IMR-90 (cell line): ENCODE data around the gene TMTC1. TPM values are rescaled to one million over a fixed set of nuclear protein-coding genes. Genes with fewer than 3 reads are reported as not detected.

ENCODE experiments used
- ATAC-seq: fragments of 200-7000 bp; cut with Tn5 transposase; 2 replicates; pipeline ENCODE4 v1.9.1; 2020; ENCODE audit warnings: low read depth, mild to moderate bottlenecking, moderate library complexity
- BruUV-seq: library from RNA; stranded (reverse); fragments of 400-500 nt; replicated peaks from 2 replicates; lab custom pipeline; 2021; lab: Mats Ljungman, UMichigan
- CTCF ChIA-PET: fragments of 300-600 bp; formaldehyde crosslinking; extraction: SDS; loops from one replicate; lab custom pipeline; 2021; ENCODE audit warnings: antibody characterized with exemption; lab: Yijun Ruan, JAX
- POLR2A ChIA-PET: fragments of 300-600 bp; sonication (Branson Sonifier 250); formaldehyde crosslinking; loops from one replicate; lab custom pipeline; 2022; ENCODE audit warnings: antibody characterized with exemption; ENCODE audit not compliant: unreplicated experiment; lab: Charles Lee
- DNase-seq: peaks from one replicate; pipeline ENCODE4 v3.0.0; 2013
- H2AFZ ChIP-seq: replicated peaks from 2 replicates; pipeline ENCODE3; 2013; ENCODE audit warnings: low read length, mild to moderate bottlenecking; ENCODE audit not compliant: poor library complexity
- H2AK5ac ChIP-seq: 2 replicates; pipeline ENCODE4 v1.6.1; 2013; ENCODE audit warnings: low read depth, low read length, inconsistent platforms
- H2AK9ac ChIP-seq: replicated peaks from 2 replicates; pipeline ENCODE3; 2013; ENCODE audit warnings: mild to moderate bottlenecking, low read depth, low read length, moderate library complexity; ENCODE audit not compliant: poor library complexity
- H2BK120ac ChIP-seq: 2 replicates; pipeline ENCODE4 v1.6.1; 2013; ENCODE audit warnings: low read depth, low read length, inconsistent platforms
- H2BK15ac ChIP-seq: 3 replicates; pipeline ENCODE4 v1.6.1; 2013; ENCODE audit warnings: low read depth, low read length, inconsistent platforms
- H2BK20ac ChIP-seq: 2 replicates; pipeline ENCODE4 v1.6.1; 2013; ENCODE audit warnings: low read depth, mild to moderate bottlenecking, inconsistent platforms, low read length, moderate library complexity
- H2BK5ac ChIP-seq: 2 replicates; pipeline ENCODE4 v1.6.1; 2013; ENCODE audit warnings: mild to moderate bottlenecking, low read depth, low read length, inconsistent platforms; ENCODE audit not compliant: poor library complexity, severe bottlenecking
- H3K14ac ChIP-seq: replicated peaks from 2 replicates; pipeline ENCODE4 v1.6.1; 2013; ENCODE audit warnings: low read depth, low read length, inconsistent platforms
- H3K18ac ChIP-seq: 2 replicates; pipeline ENCODE4 v1.6.1; 2013; ENCODE audit warnings: low read depth, low read length, control low read depth
- H3K23ac ChIP-seq: 2 replicates; pipeline ENCODE4 v1.6.1; 2013; ENCODE audit warnings: low read depth, low read length, inconsistent platforms
- H3K27ac ChIP-seq: 2 replicates; pipeline ENCODE4 v1.5.1; 2013; ENCODE audit warnings: mild to moderate bottlenecking, control low read depth, low read length; ENCODE audit not compliant: insufficient read depth
- H3K27me3 ChIP-seq: 2 replicates; pipeline ENCODE4 v1.6.1; 2013; ENCODE audit warnings: low read length; ENCODE audit not compliant: control insufficient read depth, insufficient read depth
- H3K36me3 ChIP-seq: 2 replicates; pipeline ENCODE4 v1.6.1; 2013; ENCODE audit warnings: low read length, mixed read lengths; ENCODE audit not compliant: control insufficient read depth, insufficient read depth
- H3K4ac ChIP-seq: 2 replicates; pipeline ENCODE4 v1.6.1; 2013; ENCODE audit warnings: low read depth, low read length, inconsistent platforms
- H3K4me1 ChIP-seq: 2 replicates; pipeline ENCODE4 v1.6.1; 2013; ENCODE audit warnings: low read length, mixed read lengths; ENCODE audit not compliant: control insufficient read depth, insufficient read depth
- H3K4me2 ChIP-seq: 2 replicates; pipeline ENCODE4 v1.6.1; 2013; ENCODE audit warnings: low read depth, mild to moderate bottlenecking, control low read depth, low read length, moderate library complexity
- H3K4me3 ChIP-seq: 2 replicates; pipeline ENCODE4 v1.5.1; 2013; ENCODE audit warnings: low read depth, mild to moderate bottlenecking, control low read depth, low read length, moderate library complexity; ENCODE audit not compliant: insufficient read depth
- H3K56ac ChIP-seq: 2 replicates; pipeline ENCODE4 v1.6.1; 2013; ENCODE audit warnings: low read length, inconsistent platforms; ENCODE audit not compliant: insufficient read depth; ENCODE audit errors: extremely low read depth
- H3K79me1 ChIP-seq, 2 experiments: 2 replicates each; pipeline ENCODE4 v1.6.1; 2013; ENCODE audit warnings: low read length in 2 of 2, inconsistent platforms in 1 of 2, low read depth in 1 of 2
- H3K9ac ChIP-seq: 2 replicates; pipeline ENCODE4 v1.6.1; 2013; ENCODE audit warnings: low read depth, low read length, control low read depth
- H3K9me1 ChIP-seq: 2 replicates; pipeline ENCODE4 v1.6.1; 2013; ENCODE audit warnings: low read length, inconsistent platforms; ENCODE audit not compliant: insufficient read depth
- H3K9me3 ChIP-seq: 2 replicates; pipeline ENCODE4 v1.6.1; 2013; ENCODE audit warnings: low read length; ENCODE audit not compliant: control insufficient read depth, insufficient read depth
- H4K20me1 ChIP-seq: 2 replicates; pipeline ENCODE4 v1.6.1; 2013; ENCODE audit warnings: low read length, inconsistent platforms; ENCODE audit not compliant: insufficient read depth
- H4K5ac ChIP-seq: 2 replicates; pipeline ENCODE4 v1.6.1; 2013; ENCODE audit warnings: mild to moderate bottlenecking, low read depth, low read length, control low read depth
- H4K8ac ChIP-seq, 2 experiments: 2 replicates each; pipeline ENCODE4 v1.6.1; 2013; ENCODE audit warnings: low read depth in 2 of 2, low read length in 2 of 2, control low read depth in 1 of 2, inconsistent platforms in 1 of 2
- H4K91ac ChIP-seq: 2 replicates; pipeline ENCODE4 v1.6.1; 2013; ENCODE audit warnings: low read depth, low read length, inconsistent platforms; ENCODE audit not compliant: insufficient read depth
- CHD1 ChIP-seq: IDR thresholded peaks from 2 replicates; pipeline ENCODE4 v1.6.1; 2012; ENCODE audit warnings: low read depth, low read length, improper control_type of control experiment
- MAFK ChIP-seq: IDR thresholded peaks from 2 replicates; pipeline ENCODE4 v1.6.1; 2012; ENCODE audit warnings: low read depth, low read length, improper control_type of control experiment
- MAZ ChIP-seq: IDR thresholded peaks from 2 replicates; pipeline ENCODE4 v1.6.1; 2012; ENCODE audit warnings: low read depth, mild to moderate bottlenecking, low read length, improper control_type of control experiment, moderate library complexity, borderline replicate concordance
- MXI1 ChIP-seq: IDR thresholded peaks from 2 replicates; pipeline ENCODE4 v1.6.1; 2012; ENCODE audit warnings: low read depth, mild to moderate bottlenecking, low read length, moderate library complexity, borderline replicate concordance
- POLR2A ChIP-seq: IDR thresholded peaks from 2 replicates; pipeline ENCODE4 v1.6.1; 2012; ENCODE audit warnings: mild to moderate bottlenecking, low read depth, low read length
- RAD21 ChIP-seq: IDR thresholded peaks from 2 replicates; pipeline ENCODE4 v1.6.1; 2012; ENCODE audit warnings: low read length, improper control_type of control experiment
- RCOR1 ChIP-seq: IDR thresholded peaks from 2 replicates; pipeline ENCODE4 v1.6.1; 2012; ENCODE audit warnings: mild to moderate bottlenecking, low read length, improper control_type of control experiment; ENCODE audit not compliant: insufficient replicate concordance
- RFX5 ChIP-seq: IDR thresholded peaks from 2 replicates; pipeline ENCODE4 v1.8.0; 2012; ENCODE audit warnings: low read depth, mild to moderate bottlenecking, low read length, moderate library complexity
- SMC3 ChIP-seq: fragments of 150-350 bp; IDR thresholded peaks from 2 replicates; pipeline ENCODE4 v1.6.1; 2016; ENCODE audit warnings: low read depth, mild to moderate bottlenecking, antibody characterized with exemption, low read length, moderate library complexity
- whole genome bisulfite sequencing, 2 experiments: methylation state at CpG; one replicate each; pipeline versions ENCODE4 v1.1.5 to v1.1.7; 2013; ENCODE audit warnings: missing lambda C conversion rate in 2 of 2; ENCODE audit not compliant: insufficient read length in 1 of 2; ENCODE audit errors: extremely low coverage in 2 of 2; 5-methylcytosine and 5-hydroxymethylcytosine counted together
- dilution Hi-C: fragments of 300-500 bp; cut with HindIII; formaldehyde crosslinking; loops from one replicate; pipeline ENCODE4 v1.14.3; 2018; ENCODE audit warnings: low sequenced_read_pairs; ENCODE audit not compliant: unreplicated experiment
- in situ Hi-C: fragments of 300-500 bp; cut with MboI; formaldehyde crosslinking; loops from 3 replicates; pipeline ENCODE4 v1.14.3; 2019; ENCODE audit warnings: low sequenced_read_pairs, inconsistent platforms, mixed read lengths
- intact Hi-C: fragments of 100-400 bp; cut with micrococcal nuclease; formaldehyde crosslinking; loops from 2 replicates; pipeline ENCODE4 v1.10.0; 2022
- polyA plus RNA-seq, 3 experiments: library from polyadenylated mRNA; depleted of rRNA; stranded (reverse); fragments of >200 nt; gene quantifications; 2 replicates each; pipeline ENCODE4 v1.2.3, GENCODE V29; 2012; ENCODE audit warnings: low replicate concordance in 1 of 3
- total RNA-seq: library from RNA; depleted of rRNA; stranded (reverse); fragments of >200 nt; gene quantifications from 2 replicates; pipeline ENCODE4 v1.2.3, GENCODE V29; 2012
- TF ChIP-seq, protein P1 (sequence below): fragments of 150-350 bp; IDR thresholded peaks from 2 replicates; pipeline ENCODE4 v1.6.1; 2016; ENCODE audit warnings: low read depth, mild to moderate bottlenecking, low read length, moderate library complexity, borderline replicate concordance

The TMTC1 gene
- total and polyA plus RNA-seq, 2 of the 4 experiments (the other 2 are of a cell fraction), result 12.5 to 36.4 TPM

DNA sequence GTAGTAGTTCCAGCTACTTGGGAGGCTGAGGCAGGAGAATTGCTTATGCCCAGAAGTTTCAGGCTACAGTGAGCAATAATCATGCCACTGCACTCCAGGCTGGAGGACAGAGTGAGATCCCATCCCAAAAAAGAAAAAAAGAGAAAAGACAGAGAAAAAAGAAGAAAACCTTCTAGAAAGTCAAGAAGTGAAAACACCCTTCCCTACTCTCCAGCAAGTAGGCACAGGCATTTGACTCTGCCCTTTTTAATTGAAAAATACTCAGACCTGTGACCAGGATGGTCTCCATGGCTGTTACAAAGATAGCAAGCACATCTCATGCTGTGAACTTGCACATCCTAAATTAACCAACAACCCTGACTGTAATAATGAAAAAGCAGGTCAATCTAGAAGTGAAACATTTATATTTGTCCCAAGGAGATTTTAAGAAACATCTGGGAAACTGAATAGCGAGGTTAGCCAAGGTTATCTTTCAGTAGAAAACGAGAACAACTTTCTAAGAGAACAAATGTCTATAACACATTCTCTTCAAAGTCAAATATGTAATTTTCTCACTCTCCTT is 2.0 kb downstream of the TMTC1 start:
- 0 out of 2 replicates have a peak overlapping the region, but pooled peaks have one; percentile 5 for H2BK20ac ChIP-seq
- POLR2A ChIA-PET, result interaction anchor here (0.7 kb wide), 1 partner anchor 587 kb away, joined by 5 read pairs; no protein-coding TSS in a partner anchor
- H3K4ac ChIP-seq, result no peak overlapping the region
- H4K20me1 ChIP-seq, result peaks cover 25% of the 10 kb centered on the region
- peak overlapping the region; percentile 70; the same call in 1 of the 2 replicates for H3K18ac ChIP-seq
- no peak overlapping the region for H3K56ac ChIP-seq
- TF ChIP-seq CHD1, result no peak
- no peak for TF ChIP-seq POLR2A
- no peak for TF ChIP-seq RFX5
- no peak for TF ChIP-seq MXI1
- no peak for TF ChIP-seq MAZ
- no peak for TF ChIP-seq RAD21
- no peak for TF ChIP-seq MAFK
- no peak for TF ChIP-seq RCOR1
- TF ChIP-seq SMC3, result no peak
- TF ChIP-seq, protein P1, sequence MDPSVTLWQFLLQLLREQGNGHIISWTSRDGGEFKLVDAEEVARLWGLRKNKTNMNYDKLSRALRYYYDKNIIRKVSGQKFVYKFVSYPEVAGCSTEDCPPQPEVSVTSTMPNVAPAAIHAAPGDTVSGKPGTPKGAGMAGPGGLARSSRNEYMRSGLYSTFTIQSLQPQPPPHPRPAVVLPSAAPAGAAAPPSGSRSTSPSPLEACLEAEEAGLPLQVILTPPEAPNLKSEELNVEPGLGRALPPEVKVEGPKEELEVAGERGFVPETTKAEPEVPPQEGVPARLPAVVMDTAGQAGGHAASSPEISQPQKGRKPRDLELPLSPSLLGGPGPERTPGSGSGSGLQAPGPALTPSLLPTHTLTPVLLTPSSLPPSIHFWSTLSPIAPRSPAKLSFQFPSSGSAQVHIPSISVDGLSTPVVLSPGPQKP, result no peak
- intact Hi-C loops (loop anchor here (1.0 to 10.0 kb wide), 5 partner anchors 42 to 1021 kb away; no protein-coding TSS in a partner anchor), dilution Hi-C loops (no loop called here), in situ Hi-C loops (loop anchor here (10.0 kb wide), 1 partner anchor 237 kb away; no protein-coding TSS in a partner anchor)
- H3K79me1 ChIP-seq, result peaks cover 8 to 32% of the 10 kb centered on the region in 2 experiments; a peak in 3 of 4 replicates
- CTCF ChIA-PET, result interaction anchor here (1.5 kb wide), 1 partner anchor 14 kb away, joined by 3 read pairs; no protein-coding TSS in a partner anchor
- H2BK120ac ChIP-seq, result no peak overlapping the region
- H3K9ac ChIP-seq, result peak overlapping the region; percentile 54; the same call in 1 of the 2 replicates
- ATAC-seq, result no peak
- H4K5ac ChIP-seq, result no peak overlapping the region
- H2AK5ac ChIP-seq, result 0 out of 2 replicates have a peak overlapping the region, but pooled peaks have one; percentile 11
- no peak overlapping the region for H4K91ac ChIP-seq
- DNase-seq, result no peak
- H3K4me3 ChIP-seq, result peak overlapping the region; percentile 95
- no peaks in the 10 kb centered on the region; the same call in 1 of the 2 replicates for H3K9me3 ChIP-seq
- H4K8ac ChIP-seq, result no peak overlapping the region
- H3K27me3 ChIP-seq, result peaks cover 2% of the 10 kb centered on the region; the same call in 1 of the 2 replicates
- peaks cover 4% of the 10 kb centered on the region for H3K4me1 ChIP-seq
- peaks cover 2% of the 10 kb centered on the region; the same call in 1 of the 2 replicates for H3K36me3 ChIP-seq
- H3K14ac ChIP-seq, result peak overlapping the region; percentile 5; the same call in 1 of the 2 replicates
- H3K23ac ChIP-seq, result 0 out of 2 replicates have a peak overlapping the region, but pooled peaks have one; percentile 33
- peak overlapping the region; percentile 28; the same call in 1 of the 2 replicates for H3K27ac ChIP-seq
- no peak overlapping the region for H2BK15ac ChIP-seq
- H3K4me2 ChIP-seq, result peak overlapping the region; percentile 73
- BruUV-seq, result no TSS peak
- no peak overlapping the region for H2AFZ ChIP-seq
- H2BK5ac ChIP-seq, result no peak overlapping the region
- no peak overlapping the region for H2AK9ac ChIP-seq
- no peaks in the 10 kb centered on the region for H3K9me1 ChIP-seq
- no CpG with 5 or more reads among the region's 2 CpGs for WGBS, 2 experiments
